ENCODE measurements around the gene PHKG2.
A peak's percentile ranks its signal among the peaks of the same experiment; 100 is the strongest.

Gene PHKG2

DNA sequence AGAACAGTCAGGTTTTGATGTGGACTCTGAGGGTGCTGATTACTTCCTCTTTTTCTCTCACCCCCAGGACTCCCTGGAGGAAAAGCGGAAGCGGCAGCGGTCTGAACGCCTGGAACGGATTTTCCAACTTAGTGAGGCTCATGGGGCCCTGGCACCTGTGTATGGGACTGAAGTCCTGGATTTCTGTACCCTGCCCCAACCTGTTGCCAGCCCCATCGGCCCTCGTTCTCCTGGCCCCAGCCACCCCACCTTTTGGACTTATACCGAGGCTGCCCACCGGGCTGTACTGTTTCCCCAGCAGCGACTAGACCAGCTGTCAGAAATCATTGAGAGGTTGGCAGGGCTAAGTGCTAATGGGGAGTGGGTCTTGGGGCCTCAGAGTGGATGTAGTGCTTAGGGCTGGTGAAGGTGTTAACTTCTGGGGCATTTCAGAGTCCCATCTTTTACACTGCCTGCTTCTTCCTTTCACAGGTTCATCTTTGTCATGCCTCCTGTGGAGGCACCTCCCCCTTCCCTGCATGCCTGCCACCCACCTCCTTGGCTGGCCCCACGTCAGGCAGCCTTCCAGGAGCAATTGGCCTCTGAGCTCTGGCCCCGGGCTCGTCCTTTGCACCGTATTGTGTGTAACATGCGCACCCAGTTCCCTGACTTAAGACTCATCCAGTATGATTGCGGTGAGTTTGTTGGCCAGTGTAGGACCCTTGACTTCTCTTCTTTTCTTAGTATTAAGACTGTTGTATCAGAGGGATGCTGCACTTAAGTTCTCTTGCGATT is 19.1 kb upstream of the PHKG2 start:
- DNase-seq = no peak

DNA sequence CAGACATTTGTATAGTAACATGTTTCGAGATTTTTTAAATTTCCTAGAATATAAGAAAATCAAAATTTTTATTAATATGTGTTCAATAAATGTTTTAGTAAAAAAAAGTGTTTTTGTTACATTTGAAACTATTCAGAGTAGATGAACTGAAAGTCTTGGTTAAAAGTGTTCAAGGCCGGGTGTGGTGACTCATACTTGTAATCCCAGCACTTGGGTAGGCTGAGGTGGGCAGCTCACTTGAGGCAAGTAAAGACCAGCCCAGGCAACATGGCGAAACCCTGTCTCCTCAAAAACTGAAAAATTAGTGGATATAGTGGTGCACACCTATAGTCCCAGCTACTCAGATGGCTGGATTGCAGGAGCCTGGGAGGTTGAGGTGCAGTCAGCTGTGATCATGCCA is 16.8 kb upstream of the PHKG2 start:
- no peak for DNase-seq

DNA sequence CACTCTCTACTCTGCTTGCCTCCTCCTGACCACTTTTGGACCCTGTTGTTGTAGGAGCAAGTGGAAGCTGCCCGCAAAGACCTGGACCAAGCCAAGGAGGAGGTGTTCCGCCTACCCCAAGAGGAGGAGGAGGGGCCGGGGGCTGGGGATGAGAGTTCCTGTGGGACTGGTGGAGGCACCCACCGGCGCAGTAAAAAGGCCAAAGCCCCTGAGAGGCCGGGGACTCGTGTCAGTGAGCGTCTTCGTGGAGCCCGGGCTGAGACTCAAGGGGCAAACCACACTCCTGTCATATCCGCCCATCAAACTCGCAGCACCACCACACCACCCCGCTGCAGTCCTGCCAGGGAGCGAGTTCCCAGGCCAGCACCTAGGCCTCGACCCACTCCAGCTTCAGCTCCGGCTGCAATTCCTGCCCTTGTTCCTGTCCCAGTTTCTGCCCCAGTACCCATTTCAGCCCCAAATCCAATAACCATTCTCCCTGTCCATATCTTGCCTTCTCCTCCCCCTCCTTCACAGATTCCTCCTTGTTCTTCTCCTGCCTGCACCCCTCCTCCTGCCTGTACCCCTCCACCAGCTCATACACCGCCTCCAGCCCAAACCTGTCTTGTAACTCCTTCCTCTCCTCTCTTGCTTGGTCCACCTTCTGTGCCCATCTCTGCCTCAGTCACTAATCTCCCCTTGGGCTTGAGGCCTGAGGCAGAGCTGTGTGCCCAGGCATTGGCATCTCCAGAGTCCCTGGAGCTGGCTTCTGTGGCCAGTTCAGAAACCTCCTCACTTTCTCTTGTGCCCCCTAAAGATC is 11.0 kb upstream of the PHKG2 start:
- no peak for DNase-seq

DNA sequence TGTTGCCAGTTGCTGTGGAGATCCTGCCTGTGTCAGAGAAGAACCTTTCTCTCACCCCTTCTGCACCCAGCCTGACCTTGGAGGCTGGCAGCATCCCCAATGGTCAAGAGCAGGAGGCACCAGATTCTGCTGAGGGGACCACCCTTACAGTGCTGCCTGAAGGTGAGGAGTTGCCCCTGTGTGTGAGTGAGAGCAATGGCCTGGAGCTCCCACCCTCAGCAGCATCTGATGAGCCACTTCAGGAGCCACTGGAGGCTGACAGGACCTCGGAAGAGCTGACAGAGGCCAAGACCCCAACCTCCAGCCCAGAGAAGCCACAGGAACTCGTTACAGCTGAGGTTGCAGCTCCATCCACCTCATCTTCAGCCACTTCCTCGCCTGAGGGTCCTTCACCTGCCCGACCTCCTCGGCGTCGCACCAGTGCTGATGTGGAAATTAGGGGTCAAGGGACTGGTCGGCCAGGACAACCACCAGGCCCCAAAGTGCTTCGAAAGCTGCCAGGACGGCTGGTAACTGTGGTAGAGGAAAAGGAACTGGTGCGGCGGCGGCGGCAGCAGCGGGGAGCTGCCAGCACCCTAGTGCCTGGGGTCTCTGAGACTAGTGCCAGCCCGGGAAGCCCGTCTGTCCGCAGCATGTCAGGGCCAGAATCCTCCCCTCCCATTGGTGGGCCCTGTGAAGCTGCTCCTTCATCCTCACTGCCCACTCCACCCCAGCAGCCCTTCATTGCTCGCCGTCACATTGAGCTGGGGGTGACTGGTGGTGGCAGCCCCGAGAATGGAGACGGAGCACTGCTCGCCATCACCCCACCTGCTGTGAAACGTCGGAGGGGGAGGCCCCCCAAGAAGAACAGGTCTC is 10.2 kb upstream of the PHKG2 start:
- DNase-seq = no peak

DNA sequence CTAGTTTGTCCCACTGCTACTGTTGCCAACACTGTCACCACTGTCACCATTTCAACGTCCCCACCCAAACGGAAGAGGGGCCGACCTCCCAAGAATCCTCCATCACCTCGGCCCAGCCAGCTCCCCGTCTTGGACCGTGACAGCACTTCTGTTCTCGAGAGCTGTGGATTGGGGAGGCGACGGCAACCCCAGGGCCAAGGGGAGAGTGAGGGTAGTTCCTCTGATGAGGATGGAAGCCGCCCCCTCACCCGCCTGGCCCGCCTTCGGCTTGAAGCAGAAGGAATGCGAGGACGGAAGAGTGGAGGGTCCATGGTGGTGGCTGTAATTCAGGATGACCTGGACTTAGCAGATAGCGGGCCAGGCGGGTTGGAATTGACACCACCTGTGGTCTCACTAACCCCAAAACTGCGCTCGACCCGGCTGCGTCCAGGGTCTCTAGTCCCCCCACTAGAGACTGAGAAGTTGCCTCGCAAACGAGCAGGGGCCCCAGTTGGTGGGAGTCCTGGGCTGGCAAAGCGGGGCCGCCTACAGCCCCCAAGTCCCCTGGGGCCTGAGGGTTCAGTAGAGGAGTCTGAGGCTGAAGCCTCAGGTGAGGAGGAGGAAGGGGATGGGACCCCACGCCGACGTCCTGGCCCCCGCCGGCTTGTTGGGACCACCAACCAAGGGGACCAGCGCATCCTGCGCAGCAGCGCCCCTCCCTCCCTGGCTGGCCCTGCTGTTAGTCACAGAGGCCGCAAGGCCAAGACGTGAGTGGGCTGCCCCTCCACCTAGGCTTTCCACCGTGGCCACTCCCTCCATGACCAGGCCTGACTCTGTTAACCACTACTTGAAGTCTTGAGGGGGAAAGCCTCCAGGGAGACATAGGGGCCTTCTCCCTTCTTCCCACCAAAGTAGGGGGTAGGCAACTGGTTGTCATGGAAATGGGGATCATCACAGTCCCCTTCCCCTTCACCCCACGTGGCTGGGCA is 9.0 kb upstream of the PHKG2 start:
- DNase-seq = no peak

DNA sequence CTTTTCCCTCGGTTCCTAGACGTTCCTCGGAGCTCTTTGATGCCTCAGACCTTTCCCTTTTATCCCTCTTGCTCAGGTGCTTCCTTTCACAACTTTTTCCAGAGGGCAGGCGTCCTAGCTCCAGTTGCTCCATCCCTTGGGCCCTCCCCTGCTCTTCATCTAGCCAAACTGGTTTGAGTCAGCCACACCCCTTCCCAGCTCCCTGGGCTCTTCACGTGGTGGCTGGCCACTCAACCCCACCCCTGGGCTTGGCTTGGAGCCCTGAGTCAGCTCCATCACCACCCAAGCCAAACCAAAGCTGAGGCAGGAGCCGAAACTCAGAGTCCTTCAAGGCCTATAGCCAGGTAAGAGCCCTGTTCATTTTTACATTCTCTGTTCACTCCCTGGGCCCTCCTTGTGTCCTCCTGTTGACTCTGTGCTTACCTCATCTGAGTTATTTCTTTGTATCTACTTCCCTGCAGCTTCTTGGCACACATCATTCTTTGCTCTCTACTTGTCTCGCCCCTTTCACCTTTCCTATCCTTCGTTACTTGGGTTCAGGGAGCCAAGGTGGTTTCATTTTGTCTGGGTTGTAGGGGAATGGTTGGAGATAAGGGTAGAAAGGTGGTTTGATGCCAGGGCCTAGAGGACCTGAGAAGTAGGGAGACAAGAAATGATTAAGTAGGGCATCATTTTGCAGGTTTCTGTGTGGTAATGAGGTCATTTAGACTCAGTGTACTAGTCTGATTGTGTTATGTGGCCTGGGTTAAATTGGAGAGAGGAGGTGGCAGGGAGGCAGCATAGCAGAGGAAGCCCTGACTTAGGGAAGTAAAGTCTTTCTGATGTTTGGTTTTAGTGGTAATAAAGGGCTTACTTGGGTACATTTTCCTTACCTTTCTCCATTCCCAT is 7.6 kb upstream of the PHKG2 start:
- DNase-seq = peak; percentile 97

DNA sequence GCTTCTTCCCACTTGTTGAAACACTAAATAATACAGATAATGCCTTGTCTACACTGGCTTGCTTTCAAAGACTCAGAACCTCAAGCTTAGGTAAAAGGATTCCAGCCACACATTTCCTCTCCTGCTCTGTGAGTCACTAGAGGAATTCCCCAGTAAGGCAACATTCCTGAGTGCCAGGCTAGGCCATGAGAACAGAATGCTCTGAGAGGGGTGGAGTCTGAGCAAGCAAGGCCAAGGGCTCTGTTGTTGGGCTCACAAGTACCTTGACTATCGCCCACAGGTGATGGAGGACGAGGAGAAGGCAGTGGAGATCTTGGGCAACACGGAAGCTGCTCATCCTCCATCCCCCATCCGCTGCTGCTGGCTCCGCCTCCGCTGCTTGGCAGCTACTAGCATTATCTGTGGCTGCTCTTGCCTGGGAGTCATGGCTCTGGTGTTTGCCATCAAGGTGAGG is 6.7 kb upstream of the PHKG2 start:
- peak; percentile 70 for DNase-seq

DNA sequence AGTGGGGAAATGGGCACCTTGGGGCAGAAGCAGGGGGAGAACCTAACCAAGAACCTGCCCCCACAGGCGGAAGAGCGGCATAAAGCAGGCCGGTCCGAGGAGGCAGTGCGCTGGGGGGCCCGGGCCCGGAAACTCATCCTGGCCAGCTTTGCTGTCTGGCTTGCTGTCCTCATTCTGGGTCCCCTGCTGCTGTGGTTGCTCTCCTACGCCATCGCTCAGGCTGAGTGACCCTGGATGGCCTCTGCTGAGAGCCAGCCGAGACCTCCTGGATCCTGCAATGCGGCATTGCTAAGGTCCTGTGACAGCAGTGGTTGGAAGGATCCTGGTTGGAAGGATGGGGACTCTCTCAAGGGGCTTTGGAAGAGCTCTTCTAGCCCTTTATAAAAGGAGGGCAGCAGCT is 4.5 kb upstream of the PHKG2 start:
- no peak for DNase-seq

DNA sequence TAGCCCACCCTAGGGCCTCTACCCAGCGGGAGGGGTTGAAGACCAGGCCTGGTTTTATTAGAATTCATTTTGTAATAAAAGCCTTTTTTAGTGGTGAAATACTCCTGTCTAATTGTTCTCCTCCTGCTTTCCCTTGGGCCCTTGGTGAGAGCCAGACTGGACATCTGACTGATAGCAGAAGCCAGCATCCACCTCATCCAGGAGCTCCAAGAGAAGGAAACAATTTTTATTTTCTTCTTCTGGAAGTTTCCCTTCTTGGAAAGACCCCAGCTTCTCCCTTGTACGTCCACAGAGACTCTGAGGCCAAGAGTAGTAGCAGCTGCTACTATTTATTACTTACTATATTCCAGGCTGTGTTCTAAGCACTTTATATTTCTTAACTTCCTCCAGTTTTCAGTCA is 4.0 kb upstream of the PHKG2 start:
- no peak for DNase-seq

DNA sequence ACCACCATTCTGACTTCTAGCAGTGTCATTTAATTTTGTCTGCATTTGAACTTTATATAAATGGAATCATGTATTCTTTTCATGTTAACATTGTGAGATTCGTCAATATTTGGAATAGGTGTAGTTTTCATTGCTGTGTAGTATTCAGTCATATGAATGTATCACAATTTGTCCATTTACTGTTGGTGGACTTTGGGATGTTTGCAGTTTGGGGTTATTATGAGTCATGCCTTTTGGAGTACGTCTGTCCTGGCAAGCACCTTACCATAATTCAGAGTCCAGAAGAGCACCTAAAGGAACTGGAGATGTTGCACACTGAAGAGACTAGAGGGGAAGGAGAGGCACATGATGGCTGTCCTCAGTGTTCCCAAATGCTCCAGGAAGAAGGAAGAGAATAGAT is 3.1 kb upstream of the PHKG2 start:
- no peak for DNase-seq

DNA sequence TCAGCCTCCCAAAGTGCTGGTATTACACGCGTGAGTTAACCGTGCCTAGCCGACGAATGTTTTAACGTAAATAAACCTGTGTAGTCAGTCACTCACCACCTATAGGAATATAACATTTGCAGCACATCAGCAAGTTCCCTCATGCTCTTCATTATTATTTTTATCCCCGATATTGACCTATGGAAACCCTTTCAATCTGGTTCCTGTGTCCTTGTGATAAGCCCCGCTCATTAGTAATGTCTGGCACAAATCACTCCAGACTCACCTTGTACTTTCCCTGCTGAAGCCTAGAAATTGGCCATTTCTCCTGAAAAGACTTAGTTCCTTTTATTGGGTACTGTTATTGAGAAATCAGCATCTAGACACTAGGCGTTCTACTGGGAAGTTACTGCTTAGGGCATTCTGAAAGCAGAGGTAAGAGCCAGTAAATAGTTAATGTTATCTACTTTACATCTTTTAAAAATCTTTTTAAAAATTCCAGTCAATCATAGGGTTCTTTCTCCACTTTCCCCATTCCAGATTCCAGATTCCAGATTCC is 1.5 kb upstream of the PHKG2 start:
- DNase-seq = no peak

DNA sequence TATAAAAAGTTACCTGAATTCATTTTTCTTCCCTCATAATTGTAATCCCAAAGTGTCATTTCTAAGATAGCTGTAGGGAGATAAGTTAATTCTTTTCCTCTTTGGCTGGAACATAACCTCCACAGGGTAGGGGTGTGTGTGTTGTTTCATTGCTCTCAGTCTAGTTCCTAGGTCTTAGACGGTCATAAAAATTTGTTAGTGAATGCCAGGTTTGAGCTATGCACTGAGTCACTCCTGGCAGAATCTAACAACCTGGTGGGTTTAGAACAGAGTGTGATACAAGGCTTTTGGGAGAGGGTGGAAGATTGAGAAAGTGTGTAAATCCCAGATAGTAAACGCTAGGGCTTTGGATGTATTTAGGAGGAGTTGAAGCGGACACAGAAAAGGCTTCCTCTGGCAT is 894 bp upstream of the PHKG2 start:
- no peak for DNase-seq

DNA sequence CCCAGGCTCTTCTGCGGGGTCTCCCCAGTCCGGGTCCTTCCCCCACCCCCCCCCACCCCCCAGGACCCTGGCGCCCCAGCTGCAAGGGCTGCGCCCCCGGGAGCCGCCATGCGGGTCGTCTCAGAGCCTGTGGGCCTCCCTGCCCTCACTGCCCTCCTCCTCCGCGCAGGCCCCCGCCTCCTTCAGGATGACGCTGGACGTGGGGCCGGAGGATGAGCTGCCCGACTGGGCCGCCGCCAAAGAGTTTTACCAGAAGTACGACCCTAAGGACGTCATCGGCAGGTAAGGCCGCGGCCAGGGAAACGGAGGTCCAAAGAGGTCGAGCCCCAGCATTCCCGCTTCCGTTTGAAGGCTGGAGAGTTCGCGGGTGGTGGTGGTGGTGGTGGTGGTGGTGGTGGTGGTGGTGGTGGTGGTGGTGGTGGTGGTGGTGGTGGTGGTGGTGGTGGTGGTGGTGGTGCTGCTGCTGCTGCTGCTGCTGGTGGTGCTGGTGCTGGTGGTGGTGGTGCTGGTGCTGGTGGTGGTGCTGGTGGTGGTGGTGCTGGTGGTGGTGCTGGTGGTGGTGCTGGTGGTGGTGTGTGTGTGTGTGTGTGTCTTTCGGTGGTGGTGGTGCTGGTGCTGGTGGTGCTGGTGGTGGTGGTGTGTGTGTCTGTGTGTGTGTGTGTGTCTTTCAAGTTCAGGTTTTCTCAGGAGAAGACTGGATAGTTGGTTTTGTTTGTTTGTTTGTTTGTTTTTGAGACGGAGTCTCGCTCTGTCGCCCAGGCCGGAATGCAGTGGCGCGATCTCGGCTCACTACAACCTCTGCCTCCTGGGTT is 615 bp downstream of the PHKG2 start:
- no peak for DNase-seq

DNA sequence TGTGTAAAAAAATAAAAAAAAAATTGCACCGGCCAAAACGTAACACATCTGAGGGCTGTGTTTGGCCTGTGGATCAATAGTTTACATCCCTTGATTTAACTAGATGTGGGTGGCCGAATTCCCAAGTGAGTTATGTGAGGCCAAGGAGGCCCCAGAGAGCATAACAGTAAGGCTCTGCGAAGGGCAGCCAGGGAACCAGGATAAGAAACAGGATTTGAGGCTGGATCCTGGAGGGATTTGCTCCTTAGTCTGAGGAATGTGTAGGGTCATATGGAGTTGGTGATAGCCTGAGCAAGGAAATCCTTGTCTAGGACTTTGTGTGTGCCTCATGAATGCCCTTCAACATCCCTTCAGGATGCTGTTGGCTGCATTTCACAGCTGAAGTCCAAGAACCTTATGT is 2.0 kb downstream of the PHKG2 start:
- DNase-seq = no peak

DNA sequence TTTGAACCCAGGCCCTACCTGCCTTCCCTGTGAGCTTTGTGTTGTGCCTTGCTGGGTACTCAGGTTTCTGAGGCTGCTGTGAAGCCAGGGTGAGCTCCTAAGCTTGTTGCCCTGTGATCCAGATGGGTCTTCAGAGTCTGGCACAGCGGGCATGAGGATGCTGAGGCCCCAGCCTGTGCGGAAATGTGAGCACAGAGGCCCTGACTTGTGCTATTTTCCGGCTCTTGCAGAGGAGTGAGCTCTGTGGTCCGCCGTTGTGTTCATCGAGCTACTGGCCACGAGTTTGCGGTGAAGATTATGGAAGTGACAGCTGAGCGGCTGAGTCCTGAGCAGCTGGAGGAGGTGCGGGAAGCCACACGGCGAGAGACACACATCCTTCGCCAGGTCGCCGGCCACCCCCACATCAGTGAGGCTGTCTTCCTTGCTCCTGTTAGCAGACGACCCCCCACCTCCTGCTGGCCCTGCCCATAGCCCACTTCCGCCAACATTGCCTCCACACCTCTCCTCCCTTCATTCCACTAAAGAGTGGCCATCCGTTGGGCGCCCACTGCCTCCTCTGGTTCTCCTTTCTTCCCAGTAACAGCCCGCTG is 2.7 kb downstream of the PHKG2 start:
- no peak for DNase-seq

DNA sequence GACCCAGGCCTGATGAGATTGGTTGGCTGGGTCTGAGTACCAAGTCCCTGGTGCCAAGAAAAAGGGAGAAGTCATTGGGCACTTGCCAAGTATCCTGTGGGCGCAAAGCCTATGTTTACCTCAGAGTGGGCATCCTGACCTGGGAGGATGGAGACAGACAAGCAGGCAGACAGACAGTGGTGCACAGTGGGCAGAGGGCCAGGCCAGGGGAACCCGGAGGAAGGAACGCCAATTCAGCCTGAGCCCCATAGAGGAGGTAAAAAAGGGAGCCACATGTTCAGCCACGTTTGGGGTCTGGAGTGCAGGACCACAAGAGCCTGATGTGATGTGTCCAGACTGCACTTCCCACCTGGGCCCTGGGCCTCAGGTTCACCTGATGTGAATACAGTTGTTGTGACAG is 5.4 kb downstream of the PHKG2 start:
- no peak for DNase-seq

DNA sequence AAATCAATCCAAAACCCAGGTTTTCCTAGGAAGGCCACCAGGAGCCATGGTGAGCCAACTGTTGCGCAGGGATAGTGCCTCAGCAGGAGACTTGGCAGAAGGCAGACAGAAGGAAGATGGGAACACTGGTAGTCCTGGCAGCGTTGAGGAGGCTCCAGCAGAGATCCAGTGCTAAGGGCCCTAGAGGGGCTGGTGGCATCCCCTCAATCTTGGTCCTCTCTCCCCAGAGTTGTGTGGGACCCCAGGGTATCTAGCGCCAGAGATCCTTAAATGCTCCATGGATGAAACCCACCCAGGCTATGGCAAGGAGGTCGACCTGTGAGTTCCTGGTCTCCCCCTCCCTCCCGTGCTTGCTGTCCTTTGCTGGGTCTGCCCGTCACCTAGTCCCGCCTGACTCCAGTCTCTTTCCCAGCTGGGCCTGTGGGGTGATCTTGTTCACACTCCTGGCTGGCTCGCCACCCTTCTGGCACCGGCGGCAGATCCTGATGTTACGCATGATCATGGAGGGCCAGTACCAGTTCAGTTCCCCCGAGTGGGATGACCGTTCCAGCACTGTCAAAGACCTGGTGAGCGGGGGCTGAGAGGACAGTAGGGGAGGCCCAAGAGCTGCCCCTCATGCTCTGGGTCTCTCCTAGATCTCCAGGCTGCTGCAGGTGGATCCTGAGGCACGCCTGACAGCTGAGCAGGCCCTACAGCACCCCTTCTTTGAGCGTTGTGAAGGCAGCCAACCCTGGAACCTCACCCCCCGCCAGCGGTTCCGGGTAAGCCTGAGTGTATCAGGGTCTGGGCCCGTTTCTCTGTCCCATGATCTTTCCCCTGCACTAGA is 7.9 kb downstream of the PHKG2 start:
- no peak for DNase-seq

DNA sequence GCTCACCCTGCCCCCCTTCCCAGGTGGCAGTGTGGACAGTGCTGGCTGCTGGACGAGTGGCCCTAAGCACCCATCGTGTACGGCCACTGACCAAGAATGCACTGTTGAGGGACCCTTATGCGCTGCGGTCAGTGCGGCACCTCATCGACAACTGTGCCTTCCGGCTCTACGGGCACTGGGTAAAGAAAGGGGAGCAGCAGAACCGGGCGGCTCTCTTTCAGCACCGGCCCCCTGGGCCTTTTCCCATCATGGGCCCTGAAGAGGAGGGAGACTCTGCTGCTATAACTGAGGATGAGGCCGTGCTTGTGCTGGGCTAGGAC is 8.5 kb downstream of the PHKG2 start:
- no peak for DNase-seq

DNA sequence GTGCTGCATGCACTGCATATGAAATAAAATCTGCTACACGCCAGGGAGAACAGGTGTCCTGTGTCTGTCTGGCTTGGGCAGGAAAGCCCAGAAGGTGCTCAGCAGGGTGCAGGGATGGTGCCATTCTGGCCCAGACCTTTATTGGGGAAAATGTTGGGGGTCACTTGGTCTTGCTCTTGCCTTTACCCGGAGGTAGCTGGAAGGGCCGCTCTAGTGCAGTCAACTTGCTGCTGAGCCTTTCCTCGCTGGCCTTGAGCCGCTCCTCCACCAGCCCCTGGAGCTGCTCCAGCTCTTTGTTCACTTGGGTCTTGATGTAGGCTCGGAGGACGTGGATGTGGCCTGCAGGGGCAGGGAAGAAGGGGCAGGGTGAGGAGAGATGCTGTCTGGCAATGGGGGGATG is 9.1 kb downstream of the PHKG2 start:
- no peak for DNase-seq
